Stimulated activated CD8-positive, alpha-beta memory T cell treated with anti-CD3 and anti-CD28 coated beads, Interleukin-12 subunit alpha, Interleukin-12 subunit beta, amount 100 ng/mL, for 1 hour (primary cell): ENCODE measurements around the gene POLR3B.
"Not testable (repeated sequence)": the region's sequence is repeated elsewhere in the genome, so short reads cannot be mapped to it uniquely, and the experiment has no call there.

Source experiments
- DNase-seq: peaks from one replicate; pipeline ENCODE4 v3.0.0-alpha.2; 2020; ENCODE audit warnings: low read depth

The POLR3B gene

DNA sequence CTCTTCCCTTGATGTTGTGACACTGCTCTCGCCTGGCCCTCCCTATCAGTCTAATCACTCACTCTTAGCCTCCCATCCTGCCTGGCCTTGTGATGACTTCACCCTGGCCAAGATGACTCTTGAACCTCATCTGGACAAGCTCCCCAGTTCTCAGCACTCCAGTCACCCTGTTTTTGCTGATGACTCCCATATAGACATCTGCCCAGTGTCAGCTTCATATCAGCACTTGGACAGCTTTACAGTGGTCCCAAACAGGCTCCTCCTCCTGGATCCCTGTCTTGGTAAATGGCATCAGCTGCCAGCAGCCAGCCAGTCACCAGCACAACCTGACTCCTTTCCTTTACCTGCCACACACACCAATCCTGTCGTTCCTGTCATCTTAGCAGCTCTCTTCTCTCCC is 104.2 kb downstream of the POLR3B start:
- DNase-seq = no peak

DNA sequence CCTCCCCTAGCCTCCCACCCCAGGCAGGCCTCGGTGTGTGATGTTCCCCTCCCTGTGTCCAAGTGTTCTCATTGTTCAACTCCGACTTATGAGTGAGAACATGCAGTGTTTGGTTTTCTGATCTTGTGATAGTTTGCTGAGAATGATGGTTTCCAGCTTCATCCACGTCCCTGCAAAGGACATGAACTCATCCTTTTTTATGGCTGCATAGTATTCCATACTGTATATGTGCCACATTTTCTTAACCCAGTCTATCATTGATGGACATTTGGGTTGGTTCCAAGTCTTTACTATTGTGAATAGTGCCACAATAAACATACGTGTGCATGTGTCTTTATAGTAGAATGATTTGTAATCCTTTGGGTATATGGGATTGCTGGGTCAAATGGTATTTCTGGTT is 108.1 kb downstream of the POLR3B start:
- not testable (repeated sequence) for DNase-seq

DNA sequence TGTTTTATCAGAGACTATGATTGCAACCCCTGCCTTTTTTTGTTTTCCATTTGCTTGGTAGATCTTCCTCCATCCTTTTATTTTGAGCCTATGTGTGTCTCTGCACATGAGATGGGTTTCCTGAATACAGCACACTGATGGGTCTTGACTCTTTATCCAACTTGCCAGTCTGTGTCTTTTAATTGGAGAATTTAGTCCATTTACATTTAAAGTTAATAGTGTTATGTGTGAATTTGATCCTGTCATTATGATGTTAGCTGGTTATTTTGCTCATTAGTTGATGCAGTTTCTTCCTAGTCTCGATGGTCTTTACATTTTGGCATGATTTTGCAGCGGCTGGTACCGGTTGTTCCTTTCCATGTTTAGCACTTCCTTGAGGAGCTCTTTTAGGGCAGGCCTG is 118.1 kb downstream of the POLR3B start:
- not testable (repeated sequence) for DNase-seq

DNA sequence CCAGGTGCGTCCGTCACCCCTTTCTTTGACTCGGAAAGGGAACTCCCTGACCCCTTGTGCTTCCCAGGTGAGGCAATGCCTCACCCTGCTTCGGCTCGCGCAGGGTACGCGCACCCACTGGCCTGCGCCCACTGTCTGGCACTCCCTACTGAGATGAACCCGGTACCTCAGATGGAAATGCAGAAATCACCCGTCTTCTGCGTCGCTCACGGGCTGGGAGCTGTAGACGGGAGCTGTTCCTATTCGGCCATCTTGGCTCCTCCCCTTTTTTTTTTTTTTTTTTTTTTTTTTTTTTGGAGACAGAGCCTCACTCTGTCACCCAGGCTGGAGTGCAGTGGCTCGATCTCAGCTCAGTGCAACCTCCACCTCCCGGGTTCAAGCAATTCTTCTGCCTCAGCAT is 120.1 kb downstream of the POLR3B start:
- not testable (repeated sequence) for DNase-seq

GRCh38 chr12:106480251-106480650 is 122.7 kb downstream of the POLR3B start:
- DNase-seq = no peak

DNA sequence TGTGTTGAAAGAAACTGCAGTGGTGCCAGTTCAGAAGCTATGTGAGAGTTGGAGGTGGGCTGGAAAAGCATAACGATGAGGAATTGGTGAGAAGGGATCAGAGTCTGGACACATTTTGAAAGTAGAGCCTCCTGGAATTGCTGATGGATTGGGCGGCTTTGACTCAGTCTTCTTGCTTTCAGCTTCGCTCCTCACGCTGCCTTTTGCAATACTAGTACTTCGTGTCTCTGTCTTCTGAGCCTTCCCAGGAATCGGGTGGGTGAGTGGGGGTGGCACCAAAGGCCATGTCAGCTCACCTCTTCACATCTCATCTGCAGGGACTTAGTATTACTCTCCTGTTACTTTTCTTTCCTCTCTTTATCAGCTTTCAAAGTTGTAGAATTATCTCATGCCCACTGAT is 123.7 kb downstream of the POLR3B start:
- DNase-seq = no peak

DNA sequence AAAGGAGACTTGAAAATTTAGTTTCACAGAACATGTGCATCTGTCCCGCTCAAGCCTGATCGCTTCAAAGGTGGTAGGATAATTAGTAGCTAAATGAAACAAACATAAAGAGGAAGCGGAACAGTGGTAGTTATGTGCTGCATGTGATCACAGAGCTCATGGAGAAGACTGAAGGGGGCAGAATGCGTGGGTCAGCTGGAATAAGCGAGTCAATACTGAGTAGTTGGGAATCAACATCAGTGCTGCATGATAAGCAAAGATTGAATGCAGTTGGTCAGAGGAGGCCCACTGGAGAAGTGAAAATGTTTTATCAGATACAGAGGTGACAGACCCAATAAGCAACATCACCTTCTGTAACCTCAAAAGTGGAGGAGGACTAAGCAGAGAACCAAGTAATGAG is 130.1 kb downstream of the POLR3B start:
- no peak for DNase-seq

DNA sequence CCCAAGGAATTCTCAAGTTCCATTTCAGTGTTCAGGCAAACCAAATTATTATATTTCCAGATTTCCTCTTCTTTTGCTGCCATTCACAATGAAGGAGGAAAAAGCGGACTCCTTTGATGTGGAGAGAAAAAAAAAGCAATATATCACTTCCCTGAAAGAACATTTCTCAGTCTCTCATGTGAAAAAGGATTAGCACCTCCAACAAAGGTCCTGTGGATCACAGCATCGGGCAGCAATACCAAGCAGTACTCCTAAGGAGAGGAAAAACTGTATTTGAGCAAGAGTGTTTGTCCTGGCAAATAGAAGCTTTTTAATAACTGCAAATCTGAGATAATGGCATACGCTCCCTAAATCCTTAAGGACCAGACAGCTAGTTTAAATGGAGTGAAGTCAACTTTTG is 131.3 kb downstream of the POLR3B start:
- DNase-seq = no peak

DNA sequence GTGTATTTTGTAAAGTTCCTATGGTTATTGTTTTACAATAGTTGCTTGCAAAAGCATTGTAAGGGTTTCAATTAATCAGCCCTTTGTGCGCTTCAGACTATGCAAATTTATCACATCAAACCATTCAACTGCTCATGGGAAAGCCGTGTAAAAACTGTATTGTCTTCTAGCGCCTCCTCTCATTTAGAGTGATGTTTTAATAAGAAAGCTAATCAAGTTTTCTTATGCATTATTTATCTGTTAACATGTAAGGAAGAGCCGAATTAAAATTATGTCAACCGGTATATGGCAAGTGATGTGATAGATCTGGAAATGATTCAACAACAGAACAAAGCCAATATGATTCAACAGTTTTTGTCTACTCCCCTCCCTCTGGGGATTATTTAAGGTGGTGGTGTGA is 132.7 kb downstream of the POLR3B start:
- DNase-seq = no peak

DNA sequence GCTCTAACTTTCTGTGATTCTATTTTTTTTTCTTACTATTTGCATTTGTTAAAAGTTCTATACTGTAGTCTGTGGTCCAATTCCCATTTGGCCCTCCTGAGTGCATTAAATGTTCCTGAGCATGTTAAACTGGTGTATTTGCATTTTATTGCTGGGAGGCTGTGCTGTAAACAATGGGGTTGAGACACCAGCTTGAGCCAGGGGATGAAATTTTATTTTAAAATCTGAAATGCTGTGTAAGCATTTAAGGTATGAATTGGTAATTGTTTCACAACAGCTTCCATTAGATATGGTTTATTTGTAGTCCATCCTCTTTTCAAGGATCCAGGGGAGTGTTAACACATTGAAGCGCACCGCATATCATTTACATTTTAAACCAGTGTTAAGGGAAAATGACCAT is 135.3 kb downstream of the POLR3B start:
- DNase-seq = no peak

DNA sequence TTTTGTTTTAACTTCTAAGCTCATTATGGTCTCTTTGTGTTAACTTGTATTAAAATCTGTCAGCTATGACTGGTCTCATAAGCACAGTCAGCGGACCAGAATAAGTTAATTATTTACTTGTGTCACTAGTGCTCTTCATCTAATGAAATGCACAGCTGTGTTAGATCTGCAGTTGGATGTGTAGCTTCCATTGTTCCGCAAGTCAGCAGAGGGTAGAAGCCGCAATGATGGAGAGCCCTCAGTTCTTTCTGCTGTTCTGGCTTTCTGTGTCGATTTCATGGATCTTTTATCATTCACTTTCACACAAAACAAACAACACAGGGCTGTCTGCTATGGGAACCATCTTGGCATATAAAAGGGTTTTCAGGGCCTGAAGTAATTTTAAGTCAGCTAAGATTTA is 136.0 kb downstream of the POLR3B start:
- no peak for DNase-seq

- no peak for DNase-seq
Observed at GRCh38 chr12:106495354-106495965, 137.9 kb downstream of the POLR3B start.

DNA sequence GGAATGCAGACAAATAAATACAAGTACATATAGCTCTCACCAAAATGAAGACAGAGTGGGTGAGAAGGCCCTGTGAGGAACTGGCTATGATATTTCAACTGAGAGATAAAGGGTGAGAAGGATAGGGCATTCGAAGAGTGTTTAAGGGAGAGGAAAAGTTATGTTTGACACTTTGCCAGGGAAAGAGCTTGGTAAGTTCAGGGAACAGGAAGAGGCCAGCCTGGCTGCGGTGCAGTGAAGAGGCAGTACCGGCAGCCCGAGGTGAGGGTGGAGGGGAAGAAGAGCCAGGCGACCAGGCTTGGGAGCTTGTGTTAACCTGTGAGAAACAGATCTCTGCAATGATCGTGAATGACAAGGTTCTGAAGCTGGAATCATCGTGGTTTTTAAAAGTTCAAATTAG is 140.5 kb downstream of the POLR3B start:
- no peak for DNase-seq

- DNase-seq = no peak
Observed at GRCh38 chr12:106499628-106500027, 142.1 kb downstream of the POLR3B start.

GRCh38 chr12:106506691-106507090 is 149.1 kb downstream of the POLR3B start:
- no peak for DNase-seq

DNA sequence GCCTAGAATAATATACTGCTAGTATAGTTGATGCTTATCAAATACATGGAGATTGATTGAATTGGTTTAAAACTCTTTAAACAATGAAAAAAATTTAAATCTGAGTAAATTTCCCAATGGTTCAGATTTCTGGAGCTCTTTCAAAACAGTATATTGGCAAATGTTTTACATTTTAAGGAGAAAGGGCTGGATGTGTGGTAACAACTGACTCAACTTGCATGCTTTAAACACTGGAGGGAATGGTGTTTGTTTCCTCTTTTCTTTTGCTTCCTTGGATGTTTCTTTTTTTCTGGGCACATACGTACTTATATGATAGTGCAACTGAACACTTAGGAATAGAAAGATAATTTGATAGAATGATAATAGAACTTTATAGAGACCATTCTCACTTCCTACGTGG is 151.4 kb downstream of the POLR3B start:
- DNase-seq = no peak

DNA sequence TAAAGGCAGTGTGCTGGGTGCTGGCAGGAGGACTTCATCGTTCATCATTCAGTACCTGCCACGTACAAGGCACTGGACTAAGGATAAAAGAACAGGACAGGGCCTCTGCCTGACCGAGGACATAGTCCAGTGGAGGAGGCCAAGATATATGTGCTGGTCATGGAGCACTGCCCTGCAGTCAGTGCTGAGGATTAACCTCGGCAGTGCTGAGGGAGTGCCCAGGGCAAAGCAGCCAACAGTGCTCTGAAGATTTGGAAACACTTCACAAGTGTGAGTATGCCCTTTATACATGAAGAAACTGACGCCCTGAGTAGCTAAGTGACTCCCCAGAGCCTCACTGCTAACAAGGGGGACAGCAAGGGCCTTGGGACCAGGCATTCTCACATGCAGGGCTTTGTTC is 153.8 kb downstream of the POLR3B start:
- no peak for DNase-seq

- DNase-seq = no peak
Observed at GRCh38 chr12:106517314-106517713, 159.8 kb downstream of the POLR3B start.

DNA sequence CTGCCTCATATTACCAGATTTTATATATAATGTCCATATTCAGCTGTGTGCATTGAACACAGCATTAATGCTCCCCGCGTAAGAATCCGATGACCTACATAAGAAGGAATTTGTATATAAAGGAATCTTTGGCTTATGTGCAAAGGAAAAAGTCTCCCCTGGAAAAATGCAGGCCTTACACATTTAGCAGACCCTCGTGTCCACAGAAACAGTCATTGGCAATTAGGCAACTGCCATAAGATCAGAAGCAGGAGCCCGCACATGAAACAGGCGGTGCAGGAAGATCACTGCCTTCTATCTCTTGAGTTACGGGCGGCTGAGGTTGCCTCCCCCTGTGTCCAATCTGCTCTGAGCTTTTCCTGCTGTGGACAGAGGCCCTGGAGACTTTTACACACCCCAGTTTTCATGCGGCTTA is 162.1 kb downstream of the POLR3B start:
- DNase-seq = no peak

- DNase-seq = no peak
Observed at GRCh38 chr12:106521901-106522300, 164.4 kb downstream of the POLR3B start.

- DNase-seq = no peak
Observed at GRCh38 chr12:106522708-106523107, 165.2 kb downstream of the POLR3B start.

DNA sequence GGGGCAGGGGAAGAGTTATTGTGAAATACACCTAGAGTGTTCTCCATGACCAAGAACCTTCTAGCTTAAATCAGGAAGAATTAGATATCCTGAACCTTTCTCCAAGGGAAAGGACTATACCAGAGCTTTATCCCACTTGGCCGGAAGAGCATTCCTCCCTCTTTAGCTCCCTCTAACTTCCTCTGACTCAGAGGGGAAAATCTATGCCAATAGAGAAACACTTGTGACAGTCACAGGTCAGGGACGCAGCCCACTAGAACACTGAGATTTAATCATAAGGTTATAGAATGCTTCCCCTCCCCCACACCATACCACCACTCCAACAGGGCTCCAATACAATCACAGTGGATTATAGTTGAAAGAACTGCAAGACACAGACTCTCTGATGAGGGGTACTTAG is 169.8 kb downstream of the POLR3B start:
- no peak for DNase-seq

- no peak for DNase-seq
Observed at GRCh38 chr12:106541201-106541600, 183.7 kb downstream of the POLR3B start.

- no peak for DNase-seq
Observed at GRCh38 chr12:106551410-106551809, 193.9 kb downstream of the POLR3B start.

- no peak for DNase-seq
Observed at GRCh38 chr12:106552228-106552627, 194.7 kb downstream of the POLR3B start.
